Activated CD4-positive, alpha-beta memory T cell treated with anti-CD3 and anti-CD28 coated beads for 36 hours (primary cell): ENCODE data around the gene HECTD3. TPM values are rescaled to one million over a fixed set of nuclear protein-coding genes. Genes with fewer than 3 reads are reported as not detected.
"Not testable (repeated sequence)": the region's sequence is repeated elsewhere in the genome, so short reads cannot be mapped to it uniquely, and the experiment has no call there.

ENCODE experiments used
- CTCF ChIA-PET: fragments of 350-600 bp; sonication (Branson Sonifier 250); formaldehyde crosslinking; loops from one replicate; lab custom pipeline; 2021; ENCODE audit warnings: antibody characterized with exemption, inconsistent platforms; lab: Charles Lee
- POLR2A ChIA-PET: fragments of 350-600 bp; sonication (Branson Sonifier 250); formaldehyde crosslinking; loops from one replicate; lab custom pipeline; 2021; ENCODE audit warnings: antibody characterized with exemption; lab: Charles Lee
- DNase-seq: peaks from one replicate; pipeline ENCODE4 v3.0.0-alpha.2; 2020
- H3K27ac Mint-ChIP-seq: one replicate; pipeline ENCODE4 v1.8.0; 2021; ENCODE audit warnings: mixed read lengths
- H3K27me3 Mint-ChIP-seq: one replicate; pipeline ENCODE4 v1.8.0; 2021; ENCODE audit warnings: mixed read lengths
- H3K36me3 Mint-ChIP-seq: one replicate; pipeline ENCODE4 v1.8.0; 2021; ENCODE audit warnings: mixed read lengths
- H3K4me1 Mint-ChIP-seq: one replicate; pipeline ENCODE4 v1.8.0; 2021; ENCODE audit warnings: low read depth, mixed read lengths
- H3K4me3 Mint-ChIP-seq: one replicate; pipeline ENCODE4 v1.8.0; 2021; ENCODE audit warnings: mild to moderate bottlenecking, mixed read lengths
- H3K9me3 Mint-ChIP-seq: one replicate; pipeline ENCODE4 v1.8.0; 2021; ENCODE audit warnings: mixed read lengths
- intact Hi-C: fragments of 100-400 bp; cut with micrococcal nuclease; formaldehyde crosslinking; loops from one replicate; pipeline ENCODE4 v1.15.1; 2023
- total RNA-seq, 2 experiments: library from RNA; stranded (reverse); gene quantifications; one replicate each; pipeline ENCODE4 v1.2.3, GENCODE V29; 2021

HECTD3 gene
- total RNA-seq, 2 experiments from 2014 or later, result 23.7 to 25.0 TPM

- Mint-ChIP-seq H3K27me3 (no peaks in the 10 kb centered on the region), H3K36me3 (peaks cover 31% of the 10 kb centered on the region), H3K4me1 (peaks cover 13% of the 10 kb centered on the region), H3K4me3 (no peak overlapping the region), H3K9me3 (no peaks in the 10 kb centered on the region), H3K27ac (no peak overlapping the region)
- ChIA-PET POLR2A (no interaction called here), CTCF (no interaction called here)
- intact Hi-C loops, result no loop called here
- DNase-seq, result no peak
Measured at GRCh38 chr1:45004281-45004920, 6.7 kb downstream of the HECTD3 start.

DNA sequence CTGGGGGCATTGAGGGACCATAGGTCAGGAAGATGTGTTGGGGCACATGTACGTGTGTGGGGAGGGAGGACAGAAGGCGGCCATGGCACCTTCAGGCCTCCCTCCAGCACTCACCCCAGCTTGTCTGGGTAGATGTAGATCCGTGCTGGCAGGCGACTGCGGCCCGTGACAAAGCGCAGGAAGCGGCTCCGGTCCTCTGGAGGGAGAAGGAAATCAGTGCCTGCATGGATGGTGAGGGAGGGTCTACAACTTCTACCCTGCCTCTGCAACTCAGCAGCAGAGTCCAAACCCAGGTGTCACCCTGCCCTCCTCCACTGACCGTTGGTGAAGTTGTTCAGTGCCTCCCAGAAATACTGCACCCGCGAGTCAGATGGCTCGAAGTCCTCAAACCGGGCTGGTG, 7.4 kb downstream of the HECTD3 start:
- Mint-ChIP-seq H3K9me3 (no peaks in the 10 kb centered on the region), H3K27me3 (no peaks in the 10 kb centered on the region), H3K36me3 (peaks cover 28% of the 10 kb centered on the region), H3K4me3 (no peak overlapping the region), H3K27ac (no peak overlapping the region), H3K4me1 (peaks cover 8% of the 10 kb centered on the region)
- intact Hi-C loops, result no loop called here
- DNase-seq, result no peak
- CTCF ChIA-PET, result no interaction called here
- POLR2A ChIA-PET, result no interaction called here

DNA sequence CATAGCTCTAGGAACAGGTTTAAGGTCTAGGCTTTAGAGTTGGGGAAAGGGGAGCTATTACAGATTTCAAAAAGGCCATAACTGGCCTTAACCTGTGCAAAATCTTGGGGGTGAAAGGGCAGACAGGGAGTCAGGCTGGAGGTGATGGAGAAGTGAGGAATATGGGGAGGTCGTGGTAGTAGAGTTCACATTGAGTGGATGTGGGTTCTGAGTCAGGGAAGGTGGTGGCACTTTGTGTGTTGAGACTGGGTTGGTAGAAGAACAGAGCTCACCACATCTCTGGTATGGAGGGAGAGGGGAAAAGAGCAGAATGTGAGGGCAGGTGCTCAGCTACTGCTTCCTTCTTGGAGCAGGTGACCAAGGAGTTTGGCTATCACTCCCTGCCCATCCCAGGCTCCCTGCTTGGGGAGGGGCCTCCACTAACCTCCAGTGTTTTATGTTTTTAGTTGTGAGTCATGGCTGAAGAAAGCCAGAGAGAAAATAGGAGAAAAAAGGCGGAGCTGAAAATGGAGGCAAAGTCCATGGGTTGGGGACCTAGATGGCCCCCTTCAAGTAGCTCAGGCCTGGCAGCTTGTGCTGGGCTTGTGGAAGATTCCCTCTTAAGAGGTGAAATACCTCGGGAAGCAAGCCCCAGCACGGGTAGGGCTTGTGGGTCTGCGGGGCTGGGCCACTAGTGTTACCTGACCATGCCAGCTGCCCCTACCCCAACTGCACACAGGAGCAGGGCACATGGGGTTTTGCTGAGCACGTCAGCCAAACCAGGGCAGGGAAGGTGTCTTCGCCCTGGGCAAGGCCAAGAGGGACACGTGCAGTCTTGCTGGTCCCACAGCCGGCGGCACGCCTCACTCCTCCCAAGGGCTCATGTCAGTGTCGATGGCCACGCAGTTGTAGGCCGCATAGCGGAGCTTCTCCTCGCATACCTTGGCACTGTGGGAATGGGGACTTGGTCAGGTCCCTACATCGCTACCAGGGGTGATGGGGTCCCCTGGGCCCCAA, 8.2 kb downstream of the HECTD3 start:
- no peak for DNase-seq
- intact Hi-C loops, result no loop called here
- Mint-ChIP-seq H3K27me3 (no peaks in the 10 kb centered on the region), H3K9me3 (no peaks in the 10 kb centered on the region), H3K4me3 (no peak overlapping the region), H3K36me3 (peaks cover 28% of the 10 kb centered on the region), H3K27ac (no peak overlapping the region), H3K4me1 (peaks cover 8% of the 10 kb centered on the region)
- POLR2A ChIA-PET, result interaction anchor here (1.1 kb wide), 1 partner anchor 8 kb away, joined by 3 read pairs; the partner anchor contains the start of gene HECTD3
- CTCF ChIA-PET, result no interaction called here

DNA sequence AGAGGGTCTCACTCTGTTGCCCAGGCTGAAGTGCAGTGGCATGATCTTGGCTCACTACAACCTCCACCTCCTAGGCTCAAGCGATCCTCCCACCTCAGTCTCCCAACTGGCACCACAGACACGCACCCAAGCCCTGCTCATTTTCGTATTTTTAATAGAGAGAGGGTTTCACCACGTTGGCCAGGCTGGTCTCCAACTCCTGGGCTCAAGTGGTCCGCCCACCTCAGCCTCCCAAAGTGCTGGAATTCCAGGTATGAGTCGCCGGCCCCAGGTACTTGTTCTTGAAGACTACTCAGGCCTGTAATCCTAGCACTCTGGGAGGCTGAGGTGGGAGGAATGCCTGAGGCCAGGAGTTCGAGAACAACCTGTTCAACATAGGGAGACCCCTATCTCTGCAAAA, 9.5 kb downstream of the HECTD3 start:
- DNase-seq, H3K9me3 Mint-ChIP-seq, H3K4me1 Mint-ChIP-seq, CTCF ChIA-PET, intact Hi-C loops, H3K27ac Mint-ChIP-seq, H3K27me3 Mint-ChIP-seq, H3K4me3 Mint-ChIP-seq: not testable (repeated sequence)
- peaks cover 21% of the 10 kb centered on the region for H3K36me3 Mint-ChIP-seq
- POLR2A ChIA-PET, result interaction anchor here (1.1 kb wide), 1 partner anchor 9 kb away, joined by 3 read pairs; the partner anchor contains the start of gene HECTD3

GRCh38 chr1:45001011-45001481, 10.1 kb downstream of the HECTD3 start:
- intact Hi-C loops, result no loop called here
- H3K27ac Mint-ChIP-seq, result peak overlapping the region; percentile 19
- no peak overlapping the region for H3K4me3 Mint-ChIP-seq
- POLR2A ChIA-PET, result no interaction called here
- CTCF ChIA-PET, result no interaction called here
- H3K36me3 Mint-ChIP-seq, result peaks cover 19% of the 10 kb centered on the region
- peaks cover 8% of the 10 kb centered on the region for H3K4me1 Mint-ChIP-seq
- H3K9me3 Mint-ChIP-seq, result no peaks in the 10 kb centered on the region
- H3K27me3 Mint-ChIP-seq, result no peaks in the 10 kb centered on the region
- no peak for DNase-seq

DNA sequence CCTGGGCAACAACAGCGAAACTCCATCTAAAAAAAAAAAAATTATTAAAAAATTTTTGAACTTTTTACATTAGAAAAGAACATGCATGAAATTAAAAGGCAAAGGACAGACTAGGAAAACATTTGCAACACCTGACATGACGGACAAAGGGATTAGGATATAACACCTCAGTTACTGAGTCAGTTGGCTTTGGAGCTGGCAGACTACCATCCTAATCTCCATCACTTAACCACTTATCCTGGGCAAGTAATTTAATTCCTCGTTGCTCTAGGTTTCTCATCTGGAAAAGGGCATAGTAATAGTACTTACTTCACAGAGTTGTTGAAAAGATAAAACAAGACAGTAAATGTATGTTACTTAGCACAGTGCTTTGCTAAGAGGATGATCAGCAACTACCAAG, 11.9 kb downstream of the HECTD3 start:
- H3K36me3 Mint-ChIP-seq, result peaks cover 12% of the 10 kb centered on the region
- intact Hi-C loops, result no loop called here
- no peak overlapping the region for H3K4me3 Mint-ChIP-seq
- no peaks in the 10 kb centered on the region for H3K9me3 Mint-ChIP-seq
- H3K27ac Mint-ChIP-seq, result no peak overlapping the region
- DNase-seq, result no peak
- H3K27me3 Mint-ChIP-seq, result no peaks in the 10 kb centered on the region
- peaks cover 8% of the 10 kb centered on the region for H3K4me1 Mint-ChIP-seq
- POLR2A ChIA-PET, result no interaction called here
- CTCF ChIA-PET, result interaction anchor here (1.0 kb wide), 2 partner anchors 12 to 15 kb away, joined by 3 read pairs; no protein-coding TSS in a partner anchor

DNA sequence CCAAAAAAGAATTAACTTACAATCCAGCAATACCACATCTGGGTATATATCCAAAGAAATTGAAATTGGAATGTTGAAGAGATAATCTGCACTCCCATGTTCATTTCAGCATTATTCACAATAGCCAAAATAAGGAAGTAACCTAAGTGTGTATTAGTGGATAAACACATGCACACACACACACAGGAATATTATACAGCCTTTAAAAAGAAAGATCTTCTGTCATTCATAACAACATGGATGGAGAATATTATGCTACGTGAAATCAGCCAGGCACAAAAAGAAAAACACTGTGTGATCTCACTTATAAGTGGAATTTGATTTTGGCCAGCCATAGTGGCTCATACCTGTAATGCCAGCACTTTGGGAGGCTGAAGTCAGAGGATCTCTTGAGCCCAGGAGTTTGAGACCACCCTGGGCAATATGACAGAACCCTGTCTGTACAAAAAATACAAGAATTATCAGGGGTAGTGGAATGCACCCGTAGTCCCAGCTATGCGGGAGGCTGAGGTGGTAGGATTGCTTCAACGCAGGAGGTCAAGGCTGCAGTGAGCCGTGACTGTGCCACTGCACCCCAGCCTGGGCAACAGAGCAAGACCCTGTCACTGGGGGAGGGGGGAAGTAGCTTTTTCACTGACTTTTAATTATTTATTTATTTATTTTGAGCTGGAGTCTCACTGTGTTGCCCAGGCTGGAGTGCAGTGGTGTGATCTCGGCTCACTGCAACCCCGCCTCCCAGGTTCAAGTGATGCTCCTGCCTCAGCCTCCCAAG, 15.5 kb downstream of the HECTD3 start:
- H3K9me3 Mint-ChIP-seq, result no peaks in the 10 kb centered on the region
- H3K27ac Mint-ChIP-seq, result no peak overlapping the region
- no peaks in the 10 kb centered on the region for H3K27me3 Mint-ChIP-seq
- CTCF ChIA-PET, result no interaction called here
- POLR2A ChIA-PET, result no interaction called here
- intact Hi-C loops, result no loop called here
- peaks cover 3% of the 10 kb centered on the region for H3K4me1 Mint-ChIP-seq
- no peaks in the 10 kb centered on the region for H3K36me3 Mint-ChIP-seq
- H3K4me3 Mint-ChIP-seq, result no peak overlapping the region
- DNase-seq, result no peak

DNA sequence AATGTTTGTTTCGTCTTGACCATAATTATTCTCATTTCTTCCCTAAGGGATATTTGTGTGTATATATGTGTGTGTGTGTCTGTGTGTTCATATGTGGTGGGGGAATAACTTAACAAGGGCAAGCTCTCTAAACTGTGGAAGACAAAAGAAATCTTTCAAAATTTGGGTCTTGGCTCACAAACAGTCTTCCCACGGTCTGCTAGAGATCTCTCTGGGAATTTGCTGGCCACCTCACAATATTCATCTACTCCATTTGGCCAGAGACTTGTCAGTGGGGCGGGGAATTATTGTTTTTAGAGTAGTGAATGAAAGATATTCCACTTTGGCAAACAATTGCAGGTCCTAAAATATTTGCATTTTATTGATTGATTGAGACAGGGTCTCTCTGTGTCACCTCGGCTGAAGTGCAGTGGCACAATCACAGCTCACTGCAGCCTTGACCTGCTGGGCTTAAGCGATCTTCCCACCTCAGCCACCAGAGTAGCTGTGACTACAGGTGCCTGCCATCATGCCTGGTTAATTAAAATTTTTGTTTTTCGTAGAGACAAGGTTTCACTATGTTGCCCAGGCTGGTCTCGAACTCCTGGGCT, 16.7 kb downstream of the HECTD3 start:
- Mint-ChIP-seq H3K4me3 (no peak overlapping the region), H3K36me3 (no peaks in the 10 kb centered on the region), H3K9me3 (no peaks in the 10 kb centered on the region), H3K27ac (no peak overlapping the region), H3K27me3 (no peaks in the 10 kb centered on the region), H3K4me1 (no peaks in the 10 kb centered on the region)
- intact Hi-C loops, result no loop called here
- POLR2A ChIA-PET, result no interaction called here
- DNase-seq, result no peak
- CTCF ChIA-PET, result no interaction called here

DNA sequence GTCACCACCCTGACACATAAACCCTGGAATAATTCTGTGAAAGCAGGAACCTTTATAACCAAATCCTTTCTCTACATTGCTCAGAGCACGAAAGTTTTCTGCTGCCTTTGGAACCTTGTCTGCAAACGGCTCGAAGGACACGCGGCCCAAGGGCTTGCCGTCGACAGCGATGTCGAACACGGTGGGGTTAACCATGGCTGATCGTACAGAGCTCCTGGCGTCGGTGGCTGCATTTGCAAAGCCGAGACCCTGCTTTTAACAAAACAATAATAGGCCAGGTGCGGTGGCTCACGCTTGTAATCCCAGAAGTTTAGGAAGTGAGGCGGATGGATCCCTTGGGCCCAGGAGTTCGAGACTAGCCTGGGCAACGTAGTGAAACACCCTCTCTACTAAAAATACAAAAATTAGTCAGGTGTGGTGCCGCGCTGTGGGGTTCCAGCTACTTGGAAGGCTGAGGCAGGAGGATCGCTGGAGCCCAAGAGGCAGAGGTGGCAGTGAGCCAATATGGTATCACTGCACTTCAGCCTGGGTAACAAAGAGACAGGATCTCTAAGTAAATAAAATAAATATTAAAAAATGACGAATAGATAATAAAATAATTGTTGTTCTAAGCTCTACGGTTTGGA, 22.5 kb downstream of the HECTD3 start:
- DNase-seq, result no peak
- Mint-ChIP-seq H3K9me3 (no peaks in the 10 kb centered on the region), H3K27me3 (no peaks in the 10 kb centered on the region), H3K4me3 (peak overlapping the region; percentile 1), H3K4me1 (peaks cover 21% of the 10 kb centered on the region), H3K27ac (no peak overlapping the region), H3K36me3 (peaks cover 5% of the 10 kb centered on the region)
- POLR2A ChIA-PET, result interaction anchor here (0.6 to 1.5 kb wide), 3 partner anchors 23 to 213 kb away, joined by 4 to 5 read pairs (median 4); partner anchors contain the start of gene RPS8
- CTCF ChIA-PET, result interaction anchor here (0.7 to 2.2 kb wide), 2 partner anchors 22 to 26 kb away, joined by 3 to 8 read pairs; partner anchors contain the start of gene HECTD3
- intact Hi-C loops, result loop anchor here (10.0 kb wide), 1 partner anchor 254 kb away; the partner anchor contains the start of genes KIF2C and RNU5D-1

DNA sequence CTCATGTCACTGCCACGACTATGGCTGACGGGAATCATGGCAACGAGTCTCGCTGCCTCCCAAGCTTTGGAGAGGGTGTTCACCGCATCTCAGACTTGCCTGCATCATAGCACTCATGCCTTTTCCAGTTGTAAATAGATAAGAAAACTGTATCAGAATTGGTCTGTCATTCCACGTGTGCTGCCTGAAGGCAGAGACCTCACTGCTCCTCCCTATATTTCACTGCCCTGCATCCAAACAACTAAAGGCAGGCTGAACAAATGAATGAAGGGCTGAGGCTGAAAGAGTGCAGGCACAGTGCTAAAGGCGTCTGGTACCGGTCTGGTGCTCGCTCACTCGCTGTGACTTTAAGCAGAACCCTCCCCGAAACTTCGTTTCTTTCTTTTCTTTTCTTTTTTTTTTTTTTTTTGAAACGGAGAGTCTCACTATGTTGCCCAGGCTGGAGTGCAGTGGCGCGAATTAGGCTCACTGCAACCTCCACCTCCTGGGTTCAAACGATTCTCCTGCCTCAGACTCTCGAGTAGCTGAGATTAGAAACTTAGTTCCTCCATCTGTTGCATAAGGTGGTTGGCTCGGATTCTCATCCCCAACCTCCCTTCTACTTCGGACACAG, 25.3 kb downstream of the HECTD3 start:
- peak overlapping the region; percentile 85 for H3K27ac Mint-ChIP-seq
- H3K9me3 Mint-ChIP-seq, result no peaks in the 10 kb centered on the region
- intact Hi-C loops, result loop anchor here (1.0 to 10.0 kb wide), 2 partner anchors 26 to 251 kb away; partner anchors contain the start of genes KIF2C, RNU5D-1 and UROD
- peaks cover 8% of the 10 kb centered on the region for H3K36me3 Mint-ChIP-seq
- H3K27me3 Mint-ChIP-seq, result no peaks in the 10 kb centered on the region
- peak overlapping the region; percentile 99 for H3K4me3 Mint-ChIP-seq
- CTCF ChIA-PET, result interaction anchor here (0.8 to 1.6 kb wide), 6 partner anchors 26 to 375 kb away, joined by 3 to 8 read pairs (median 4); partner anchors contain the start of genes HECTD3 and UROD
- POLR2A ChIA-PET, result interaction anchor here (0.6 to 2.1 kb wide), 11 partner anchors 26 to 354 kb away, joined by 3 to 20 read pairs (median 5); partner anchors contain the start of genes HECTD3, MUTYH, RPS8 and TOE1
- peaks cover 29% of the 10 kb centered on the region for H3K4me1 Mint-ChIP-seq
- DNase-seq, result no peak
